MM.1S (cell line): ENCODE data around the gene C20orf173.

Experiments
- DNase-seq: peaks from one replicate; pipeline ENCODE4 v3.0.0-alpha.2; 2015
- H2AFZ ChIP-seq: fragments of 300-600 bp; sonication (generic); 2 replicates; pipeline ENCODE4 v1.6.0; 2016; ENCODE audit warnings: antibody characterized with exemption, low read length
- H3F3A ChIP-seq: fragments of 300-600 bp; sonication (generic); 2 replicates; pipeline ENCODE4 v1.6.1; 2016; ENCODE audit warnings: mild to moderate bottlenecking, antibody characterized with exemption, low read length, moderate library complexity, mixed read lengths; ENCODE audit not compliant: insufficient read depth
- H3K27ac ChIP-seq: fragments of 300-600 bp; sonication (generic); 2 replicates; pipeline ENCODE4 v1.5.1; 2016; ENCODE audit warnings: mild to moderate bottlenecking, low read length
- H3K27me3 ChIP-seq: fragments of 300-600 bp; sonication (generic); replicated peaks from 2 replicates; pipeline ENCODE4 v1.6.0; 2016; ENCODE audit warnings: low read length; ENCODE audit not compliant: insufficient read depth
- H3K36me3 ChIP-seq: fragments of 300-600 bp; sonication (generic); replicated peaks from 2 replicates; pipeline ENCODE4 v1.6.1; 2016; ENCODE audit warnings: mild to moderate bottlenecking, low read length, mixed read lengths; ENCODE audit not compliant: insufficient read depth
- H3K4me1 ChIP-seq: fragments of 300-600 bp; sonication (generic); 2 replicates; pipeline ENCODE4 v1.6.1; 2016; ENCODE audit warnings: low read length, mixed read lengths
- H3K4me2 ChIP-seq: fragments of 300-600 bp; sonication (generic); 2 replicates; pipeline ENCODE4 v1.6.0; 2016; ENCODE audit warnings: low read depth, low read length
- H3K4me3 ChIP-seq: fragments of 300-600 bp; sonication (generic); 2 replicates; pipeline ENCODE4 v1.5.1; 2016; ENCODE audit warnings: low read length, mixed read lengths
- H3K79me2 ChIP-seq: fragments of 300-600 bp; sonication (generic); 2 replicates; pipeline ENCODE4 v1.6.1; 2016; ENCODE audit warnings: mixed run types, low read length, mixed read lengths
- H3K9ac ChIP-seq: fragments of 300-600 bp; sonication (generic); 2 replicates; pipeline ENCODE4 v1.6.1; 2016; ENCODE audit warnings: low read length, mixed read lengths
- H3K9me2 ChIP-seq: fragments of 300-600 bp; sonication (generic); replicated peaks from 2 replicates; pipeline ENCODE4 v1.6.1; 2016; ENCODE audit warnings: mild to moderate bottlenecking, low read length, mixed read lengths; ENCODE audit not compliant: insufficient read depth
- H3K9me3 ChIP-seq: fragments of 300-600 bp; sonication (generic); replicated peaks from 2 replicates; pipeline ENCODE4 v1.6.1; 2016; ENCODE audit warnings: mild to moderate bottlenecking, low read length, mixed read lengths; ENCODE audit not compliant: insufficient read depth
- H4K20me1 ChIP-seq: fragments of 300-600 bp; sonication (generic); 2 replicates; pipeline ENCODE4 v1.6.1; 2016; ENCODE audit warnings: mild to moderate bottlenecking, low read length, moderate library complexity, mixed read lengths; ENCODE audit not compliant: insufficient read depth
- CTCF ChIP-seq: fragments of 300-600 bp; sonication (generic); IDR thresholded peaks from 2 replicates; pipeline ENCODE4 v1.5.1; 2016; ENCODE audit warnings: antibody characterized with exemption, low read length, mixed read lengths
- EZH2 ChIP-seq: fragments of 300-600 bp; sonication (generic); optimal IDR thresholded peaks from 2 replicates; pipeline ENCODE3; 2017; ENCODE audit warnings: low read depth, mild to moderate bottlenecking, antibody characterized with exemption, low read length, mixed read lengths
- EZH2phosphoT487 ChIP-seq: fragments of 300-600 bp; sonication (generic); IDR thresholded peaks from 2 replicates; pipeline ENCODE4 v1.6.1; 2018; ENCODE audit warnings: antibody characterized with exemption, low read length

Gene C20orf173

GRCh38 chr20:35508493-35509218, 20.8 kb downstream of the C20orf173 start:
- H3K4me2 ChIP-seq, result no peak overlapping the region
- H3K27me3 ChIP-seq, result no peaks in the 10 kb centered on the region
- H4K20me1 ChIP-seq, result no peaks in the 10 kb centered on the region
- no peak overlapping the region for H3K4me3 ChIP-seq
- no peaks in the 10 kb centered on the region for H3K9me2 ChIP-seq
- no peaks in the 10 kb centered on the region for H3K4me1 ChIP-seq
- no peaks in the 10 kb centered on the region for H3K79me2 ChIP-seq
- no peaks in the 10 kb centered on the region for H3F3A ChIP-seq
- no peaks in the 10 kb centered on the region for H3K9me3 ChIP-seq
- H3K36me3 ChIP-seq, result no peaks in the 10 kb centered on the region
- DNase-seq, result no peak
- H3K9ac ChIP-seq, result no peak overlapping the region
- TF ChIP-seq CTCF, result no peak
- TF ChIP-seq EZH2, result no peak
- no peak for TF ChIP-seq EZH2phosphoT487
- H2AFZ ChIP-seq, result no peak overlapping the region
- no peak overlapping the region for H3K27ac ChIP-seq

GRCh38 chr20:35506872-35507638, 22.4 kb downstream of the C20orf173 start:
- Histone ChIP-seq H3K4me1 (peaks cover 9% of the 10 kb centered on the region), H3K36me3 (no peaks in the 10 kb centered on the region), H3F3A (peaks cover 8% of the 10 kb centered on the region; the same call in 1 of the 2 replicates), H3K9me2 (no peaks in the 10 kb centered on the region), H3K4me2 (no peak overlapping the region), H3K79me2 (no peaks in the 10 kb centered on the region), H4K20me1 (no peaks in the 10 kb centered on the region), H2AFZ (no peak overlapping the region), H3K9ac (no peak overlapping the region), H3K27me3 (no peaks in the 10 kb centered on the region), H3K27ac (no peak overlapping the region), H3K4me3 (no peak overlapping the region), H3K9me3 (no peaks in the 10 kb centered on the region)
- no peak for DNase-seq
- TF ChIP-seq EZH2phosphoT487 (no peak), EZH2 (no peak), CTCF (no peak)

GRCh38 chr20:35506179-35506578, 23.3 kb downstream of the C20orf173 start:
- peaks cover 17% of the 10 kb centered on the region for H3K4me1 ChIP-seq
- peaks cover 15% of the 10 kb centered on the region; the same call in 1 of the 2 replicates for H3F3A ChIP-seq
- no peak overlapping the region for H2AFZ ChIP-seq
- no peaks in the 10 kb centered on the region for H3K36me3 ChIP-seq
- DNase-seq, result no peak
- no peaks in the 10 kb centered on the region for H3K27me3 ChIP-seq
- H3K4me2 ChIP-seq, result no peak overlapping the region
- H3K27ac ChIP-seq, result no peak overlapping the region
- H3K9me3 ChIP-seq, result no peaks in the 10 kb centered on the region
- no peaks in the 10 kb centered on the region for H3K9me2 ChIP-seq
- TF ChIP-seq CTCF (no peak), EZH2phosphoT487 (no peak)
- H3K9ac ChIP-seq, result no peak overlapping the region
- no peak overlapping the region for H3K4me3 ChIP-seq
- no peaks in the 10 kb centered on the region for H3K79me2 ChIP-seq
- H4K20me1 ChIP-seq, result no peaks in the 10 kb centered on the region
